ENCODE measurements around the gene FAM89A.

- TF ChIP-seq, protein P1, sequence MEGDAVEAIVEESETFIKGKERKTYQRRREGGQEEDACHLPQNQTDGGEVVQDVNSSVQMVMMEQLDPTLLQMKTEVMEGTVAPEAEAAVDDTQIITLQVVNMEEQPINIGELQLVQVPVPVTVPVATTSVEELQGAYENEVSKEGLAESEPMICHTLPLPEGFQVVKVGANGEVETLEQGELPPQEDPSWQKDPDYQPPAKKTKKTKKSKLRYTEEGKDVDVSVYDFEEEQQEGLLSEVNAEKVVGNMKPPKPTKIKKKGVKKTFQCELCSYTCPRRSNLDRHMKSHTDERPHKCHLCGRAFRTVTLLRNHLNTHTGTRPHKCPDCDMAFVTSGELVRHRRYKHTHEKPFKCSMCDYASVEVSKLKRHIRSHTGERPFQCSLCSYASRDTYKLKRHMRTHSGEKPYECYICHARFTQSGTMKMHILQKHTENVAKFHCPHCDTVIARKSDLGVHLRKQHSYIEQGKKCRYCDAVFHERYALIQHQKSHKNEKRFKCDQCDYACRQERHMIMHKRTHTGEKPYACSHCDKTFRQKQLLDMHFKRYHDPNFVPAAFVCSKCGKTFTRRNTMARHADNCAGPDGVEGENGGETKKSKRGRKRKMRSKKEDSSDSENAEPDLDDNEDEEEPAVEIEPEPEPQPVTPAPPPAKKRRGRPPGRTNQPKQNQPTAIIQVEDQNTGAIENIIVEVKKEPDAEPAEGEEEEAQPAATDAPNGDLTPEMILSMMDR (IDR thresholded peaks at IDR 0.05) = no peak
- TF ChIP-seq POLR2A (IDR thresholded peaks at IDR 0.05) = no peak
- no peak for TF ChIP-seq EP300 (IDR thresholded peaks at IDR 0.05)
Observed at GRCh38 chr1:230970432-230970831, 69.6 kb downstream of the FAM89A start.

Data from ovary (tissue), 3 donors.